Mesothelial cell of epicardium (in vitro differentiated cells): ENCODE data around the gene HEPHL1. TPM values are rescaled to one million over a fixed set of nuclear protein-coding genes. Genes with fewer than 3 reads are reported as not detected.

ENCODE experiments used
- DNase-seq, 2 experiments: peaks; one replicate each; pipeline ENCODE4 v3.0.0; 2021; ENCODE audit warnings: low spot score in 2 of 2; ENCODE audit not compliant: unreplicated experiment in 2 of 2
- H3K27ac Mint-ChIP-seq: 2 replicates; pipeline ENCODE4 v1.8.0; 2021; ENCODE audit warnings: mixed read lengths
- H3K27me3 Mint-ChIP-seq: 2 replicates; pipeline ENCODE4 v1.8.0; 2021; ENCODE audit warnings: low read depth, mixed read lengths
- H3K36me3 Mint-ChIP-seq: 2 replicates; pipeline ENCODE4 v1.8.0; 2021; ENCODE audit warnings: mixed read lengths
- H3K4me1 Mint-ChIP-seq: 2 replicates; pipeline ENCODE4 v1.8.0; 2021; ENCODE audit warnings: mixed read lengths
- H3K4me3 Mint-ChIP-seq: 2 replicates; pipeline ENCODE4 v1.8.0; 2021; ENCODE audit warnings: mild to moderate bottlenecking, moderate library complexity, mixed read lengths
- H3K9me3 Mint-ChIP-seq: 2 replicates; pipeline ENCODE4 v1.8.0; 2021; ENCODE audit warnings: mixed read lengths
- total RNA-seq: library from RNA; stranded (reverse); gene quantifications from 3 replicates; pipeline ENCODE4 v1.2.1, GENCODE V29; 2021
- TF ChIP-seq, protein P1 (sequence below): fragments of 200-600 bp; sonication (generic); IDR thresholded peaks from one replicate; pipeline ENCODE4 v1.5.0; 2021; ENCODE audit warnings: antibody characterized with exemption; ENCODE audit not compliant: unreplicated experiment

Gene HEPHL1
- total RNA-seq, 1 donor from 2014 or later = not detected

DNA sequence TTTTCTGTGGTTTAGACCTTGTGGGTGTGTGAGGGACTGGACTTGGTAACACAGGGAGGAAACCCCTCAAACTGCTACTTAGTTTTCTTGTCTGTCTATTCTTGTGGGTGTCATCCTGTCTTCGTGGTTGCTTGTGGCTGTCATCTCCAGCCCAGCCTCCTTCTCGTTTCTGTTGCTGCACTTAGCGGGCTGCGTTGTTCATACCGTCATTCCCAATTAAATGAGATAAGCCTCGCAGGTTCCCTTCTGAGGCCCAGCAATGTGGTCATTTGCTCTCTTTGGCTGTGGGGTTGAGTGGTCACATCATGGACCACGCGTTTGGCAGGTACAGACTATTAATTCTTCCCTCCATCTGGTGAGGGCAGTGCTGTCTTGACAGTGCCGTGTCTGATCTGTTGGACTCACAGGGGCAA lies 126.3 kb downstream of the HEPHL1 start:
- no peak for DNase-seq
- Mint-ChIP-seq H3K9me3 (no peaks in the 10 kb centered on the region), H3K36me3 (no peaks in the 10 kb centered on the region), H3K27me3 (no peaks in the 10 kb centered on the region), H3K4me3 (no peak overlapping the region), H3K27ac (peak overlapping the region; percentile 35), H3K4me1 (peaks cover 86% of the 10 kb centered on the region)
- TF ChIP-seq, protein P1, sequence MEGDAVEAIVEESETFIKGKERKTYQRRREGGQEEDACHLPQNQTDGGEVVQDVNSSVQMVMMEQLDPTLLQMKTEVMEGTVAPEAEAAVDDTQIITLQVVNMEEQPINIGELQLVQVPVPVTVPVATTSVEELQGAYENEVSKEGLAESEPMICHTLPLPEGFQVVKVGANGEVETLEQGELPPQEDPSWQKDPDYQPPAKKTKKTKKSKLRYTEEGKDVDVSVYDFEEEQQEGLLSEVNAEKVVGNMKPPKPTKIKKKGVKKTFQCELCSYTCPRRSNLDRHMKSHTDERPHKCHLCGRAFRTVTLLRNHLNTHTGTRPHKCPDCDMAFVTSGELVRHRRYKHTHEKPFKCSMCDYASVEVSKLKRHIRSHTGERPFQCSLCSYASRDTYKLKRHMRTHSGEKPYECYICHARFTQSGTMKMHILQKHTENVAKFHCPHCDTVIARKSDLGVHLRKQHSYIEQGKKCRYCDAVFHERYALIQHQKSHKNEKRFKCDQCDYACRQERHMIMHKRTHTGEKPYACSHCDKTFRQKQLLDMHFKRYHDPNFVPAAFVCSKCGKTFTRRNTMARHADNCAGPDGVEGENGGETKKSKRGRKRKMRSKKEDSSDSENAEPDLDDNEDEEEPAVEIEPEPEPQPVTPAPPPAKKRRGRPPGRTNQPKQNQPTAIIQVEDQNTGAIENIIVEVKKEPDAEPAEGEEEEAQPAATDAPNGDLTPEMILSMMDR = no peak

DNA sequence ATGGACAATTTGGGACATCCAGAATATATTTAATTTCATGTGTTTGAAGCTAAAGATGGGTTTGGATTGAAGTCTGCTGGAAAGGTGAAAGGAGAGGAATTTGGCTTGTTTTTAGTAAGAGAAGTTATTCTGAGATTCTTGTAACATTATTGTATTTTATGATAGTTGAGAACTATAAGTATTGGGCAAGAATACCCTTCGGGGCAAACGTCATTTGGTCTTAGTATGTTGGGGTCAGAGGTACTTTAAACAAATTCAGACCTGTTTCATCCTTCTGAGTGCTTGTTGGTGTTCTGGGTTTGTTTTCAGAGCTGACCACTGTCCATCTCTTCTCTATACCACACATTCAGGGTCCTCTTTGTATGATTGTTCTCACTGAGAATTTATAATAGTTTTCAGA lies 127.0 kb downstream of the HEPHL1 start:
- no peaks in the 10 kb centered on the region for H3K9me3 Mint-ChIP-seq
- no peaks in the 10 kb centered on the region for H3K36me3 Mint-ChIP-seq
- H3K4me3 Mint-ChIP-seq = no peak overlapping the region
- TF ChIP-seq, protein P1 = no peak
- peaks cover 86% of the 10 kb centered on the region for H3K4me1 Mint-ChIP-seq
- H3K27ac Mint-ChIP-seq = peak overlapping the region; percentile 33
- no peaks in the 10 kb centered on the region for H3K27me3 Mint-ChIP-seq
- no peak for DNase-seq

DNA sequence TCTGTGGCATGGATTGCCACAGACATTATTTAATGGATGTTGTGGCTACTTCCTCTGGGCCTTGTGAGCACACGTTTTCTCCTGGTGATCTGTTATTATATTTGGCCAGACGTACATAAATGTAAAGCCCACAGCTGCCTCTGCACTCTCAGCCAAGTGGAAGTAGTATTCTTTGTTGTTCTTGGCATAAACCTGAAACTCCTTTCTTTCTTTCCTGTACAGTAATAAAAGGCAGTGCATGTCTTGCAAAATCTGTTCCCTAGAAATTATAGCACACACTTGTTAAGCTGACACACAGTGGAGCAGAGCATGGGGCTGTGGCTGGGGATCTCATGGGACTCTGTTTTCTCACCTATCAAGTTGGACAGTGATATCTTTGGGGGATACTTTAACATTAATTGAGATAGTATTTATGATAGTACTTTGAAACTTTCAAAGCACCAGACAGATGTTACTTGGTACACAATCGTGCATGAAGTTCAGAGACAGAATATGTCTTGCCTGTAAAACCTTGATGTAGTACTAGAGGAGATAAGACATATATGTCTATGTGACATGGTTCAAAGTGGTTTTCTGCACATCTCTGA lies 128.4 kb downstream of the HEPHL1 start:
- H3K27ac Mint-ChIP-seq = peak overlapping the region; percentile 83
- no peak for DNase-seq
- H3K36me3 Mint-ChIP-seq = peaks cover 4% of the 10 kb centered on the region
- no peaks in the 10 kb centered on the region for H3K27me3 Mint-ChIP-seq
- H3K4me1 Mint-ChIP-seq = peaks cover 78% of the 10 kb centered on the region
- H3K9me3 Mint-ChIP-seq = no peaks in the 10 kb centered on the region
- TF ChIP-seq, protein P1 = no peak
- no peak overlapping the region for H3K4me3 Mint-ChIP-seq

DNA sequence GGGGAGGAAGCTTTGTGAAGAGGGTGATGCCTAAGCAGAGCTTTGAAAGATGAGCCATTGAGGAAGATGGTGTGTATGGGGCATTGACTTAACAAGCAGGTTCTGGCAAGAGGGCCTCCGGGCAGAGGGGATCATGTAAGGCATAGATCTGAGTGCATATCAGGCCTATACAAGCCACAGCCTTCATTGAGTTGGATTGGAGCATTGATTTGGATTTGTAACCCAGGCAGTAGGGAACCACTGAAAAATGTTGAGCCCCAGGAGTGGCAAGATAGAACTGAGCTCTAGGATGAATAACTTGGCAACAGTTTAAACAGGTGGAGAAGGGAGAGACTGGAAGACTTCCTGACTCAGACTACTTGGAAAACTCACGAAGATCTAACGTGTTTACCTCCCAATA lies 128.9 kb downstream of the HEPHL1 start:
- H3K4me3 Mint-ChIP-seq = no peak overlapping the region
- TF ChIP-seq, protein P1 = no peak
- H3K9me3 Mint-ChIP-seq = no peaks in the 10 kb centered on the region
- H3K27ac Mint-ChIP-seq = peak overlapping the region; percentile 83
- no peak for DNase-seq
- H3K36me3 Mint-ChIP-seq = peaks cover 4% of the 10 kb centered on the region
- H3K4me1 Mint-ChIP-seq = peaks cover 74% of the 10 kb centered on the region
- no peaks in the 10 kb centered on the region for H3K27me3 Mint-ChIP-seq

DNA sequence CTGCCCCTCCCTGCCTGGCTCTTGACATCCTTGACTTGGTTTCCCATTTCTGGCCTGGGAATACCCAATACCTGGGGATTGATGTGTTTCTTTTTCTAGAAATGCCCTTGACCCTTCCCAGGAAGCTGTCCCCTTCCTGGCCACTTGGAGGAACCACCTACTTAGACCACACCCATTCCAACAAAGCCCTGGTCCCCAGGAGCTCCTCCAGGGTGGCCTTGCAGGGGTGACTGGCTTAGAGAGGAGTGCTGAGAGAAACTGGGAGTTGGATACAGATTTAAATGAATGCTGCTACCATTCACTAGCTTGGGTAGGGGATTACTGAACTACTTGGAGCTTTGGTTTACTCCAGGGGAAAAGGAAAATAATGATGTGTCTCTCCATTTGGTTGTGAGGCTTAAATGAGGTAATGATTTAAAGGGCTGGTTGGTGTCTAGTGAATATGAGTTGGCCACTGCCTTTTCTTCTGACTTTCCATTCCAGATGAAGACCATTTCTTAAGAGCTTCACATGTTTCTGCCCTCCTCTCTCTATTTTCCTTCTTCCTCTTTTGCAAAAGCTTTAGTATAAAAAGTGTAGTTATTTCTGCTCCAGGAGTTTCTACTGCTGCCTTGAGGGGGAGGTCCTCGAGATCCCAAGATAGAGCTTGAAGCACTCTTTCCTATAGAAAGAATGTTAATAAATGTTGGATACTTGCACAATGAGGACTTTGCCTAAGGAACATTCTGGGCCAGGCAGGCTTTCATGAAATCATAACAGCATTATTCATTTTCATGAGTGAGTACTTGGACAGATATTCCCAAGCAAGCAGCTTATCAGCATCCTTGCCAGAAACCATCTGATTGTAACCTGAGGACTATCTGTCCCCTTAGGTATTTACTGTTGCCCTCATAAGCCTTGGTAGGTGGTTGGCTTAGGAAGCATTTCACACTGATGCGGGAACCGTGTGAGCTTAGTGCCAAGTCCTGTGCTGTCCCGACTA lies 129.8 kb downstream of the HEPHL1 start:
- Mint-ChIP-seq H3K27me3 (no peaks in the 10 kb centered on the region), H3K4me1 (peaks cover 65% of the 10 kb centered on the region), H3K9me3 (no peaks in the 10 kb centered on the region), H3K4me3 (no peak overlapping the region), H3K36me3 (peaks cover 9% of the 10 kb centered on the region), H3K27ac (peak overlapping the region; percentile 37)
- TF ChIP-seq, protein P1 = no peak
- no peak for DNase-seq
